AG09319 (cell line): ENCODE results near the gene CDIP1.

Experiments
- DNase-seq: peaks from one replicate; pipeline ENCODE4 v3.0.0-alpha.2; 2010; ENCODE audit warnings: low read depth; ENCODE audit errors: extremely low read depth
- TF ChIP-seq, protein P1 (sequence below): IDR thresholded peaks from 2 replicates; pipeline ENCODE4 v1.5.1; 2011; ENCODE audit warnings: low read depth, mild to moderate bottlenecking, inconsistent platforms, low read length, moderate library complexity

CDIP1 gene

DNA sequence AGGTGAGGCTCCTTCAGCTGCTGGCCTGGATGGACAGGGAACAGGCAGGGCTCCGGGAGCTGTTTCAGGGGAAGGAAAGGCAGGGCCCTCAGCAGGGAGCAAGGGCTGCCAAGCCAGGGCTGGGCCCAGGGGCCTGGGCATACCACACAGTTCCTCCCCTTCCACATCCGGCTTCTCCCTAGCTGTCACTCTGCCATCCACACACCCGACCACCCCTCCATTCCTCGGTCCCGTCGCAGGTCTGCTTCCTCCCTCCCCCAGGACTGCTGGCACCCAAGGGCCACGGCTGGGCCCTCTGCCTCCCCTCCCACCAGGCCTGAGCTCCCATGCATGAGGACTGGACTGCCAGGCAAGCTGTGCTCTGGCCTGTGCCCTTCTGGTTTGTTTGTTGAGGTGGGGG lies 24.0 kb downstream of the CDIP1 start:
- TF ChIP-seq, protein P1, sequence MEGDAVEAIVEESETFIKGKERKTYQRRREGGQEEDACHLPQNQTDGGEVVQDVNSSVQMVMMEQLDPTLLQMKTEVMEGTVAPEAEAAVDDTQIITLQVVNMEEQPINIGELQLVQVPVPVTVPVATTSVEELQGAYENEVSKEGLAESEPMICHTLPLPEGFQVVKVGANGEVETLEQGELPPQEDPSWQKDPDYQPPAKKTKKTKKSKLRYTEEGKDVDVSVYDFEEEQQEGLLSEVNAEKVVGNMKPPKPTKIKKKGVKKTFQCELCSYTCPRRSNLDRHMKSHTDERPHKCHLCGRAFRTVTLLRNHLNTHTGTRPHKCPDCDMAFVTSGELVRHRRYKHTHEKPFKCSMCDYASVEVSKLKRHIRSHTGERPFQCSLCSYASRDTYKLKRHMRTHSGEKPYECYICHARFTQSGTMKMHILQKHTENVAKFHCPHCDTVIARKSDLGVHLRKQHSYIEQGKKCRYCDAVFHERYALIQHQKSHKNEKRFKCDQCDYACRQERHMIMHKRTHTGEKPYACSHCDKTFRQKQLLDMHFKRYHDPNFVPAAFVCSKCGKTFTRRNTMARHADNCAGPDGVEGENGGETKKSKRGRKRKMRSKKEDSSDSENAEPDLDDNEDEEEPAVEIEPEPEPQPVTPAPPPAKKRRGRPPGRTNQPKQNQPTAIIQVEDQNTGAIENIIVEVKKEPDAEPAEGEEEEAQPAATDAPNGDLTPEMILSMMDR: no peak
- DNase-seq: no peak

DNA sequence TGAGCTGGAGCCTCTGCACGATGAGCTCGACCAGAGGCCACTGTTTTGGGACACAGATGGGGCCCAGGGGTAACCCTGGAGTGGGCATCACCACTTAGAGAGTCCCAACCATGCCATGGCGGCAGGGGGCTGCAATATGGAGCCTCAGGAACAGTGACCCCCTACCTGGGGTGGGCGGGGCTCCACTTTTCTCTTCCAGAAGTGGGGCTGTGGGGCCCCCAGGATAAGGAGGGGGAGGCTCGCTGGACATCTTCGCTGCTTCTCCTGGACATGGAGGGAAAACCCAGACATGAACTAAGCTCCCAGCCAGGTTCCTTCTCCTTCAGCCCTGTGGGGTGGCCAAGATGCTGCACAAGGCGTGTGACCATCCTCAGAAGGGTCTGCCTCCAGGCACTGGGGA lies 24.7 kb downstream of the CDIP1 start:
- TF ChIP-seq, protein P1: no peak
- DNase-seq: no peak

DNA sequence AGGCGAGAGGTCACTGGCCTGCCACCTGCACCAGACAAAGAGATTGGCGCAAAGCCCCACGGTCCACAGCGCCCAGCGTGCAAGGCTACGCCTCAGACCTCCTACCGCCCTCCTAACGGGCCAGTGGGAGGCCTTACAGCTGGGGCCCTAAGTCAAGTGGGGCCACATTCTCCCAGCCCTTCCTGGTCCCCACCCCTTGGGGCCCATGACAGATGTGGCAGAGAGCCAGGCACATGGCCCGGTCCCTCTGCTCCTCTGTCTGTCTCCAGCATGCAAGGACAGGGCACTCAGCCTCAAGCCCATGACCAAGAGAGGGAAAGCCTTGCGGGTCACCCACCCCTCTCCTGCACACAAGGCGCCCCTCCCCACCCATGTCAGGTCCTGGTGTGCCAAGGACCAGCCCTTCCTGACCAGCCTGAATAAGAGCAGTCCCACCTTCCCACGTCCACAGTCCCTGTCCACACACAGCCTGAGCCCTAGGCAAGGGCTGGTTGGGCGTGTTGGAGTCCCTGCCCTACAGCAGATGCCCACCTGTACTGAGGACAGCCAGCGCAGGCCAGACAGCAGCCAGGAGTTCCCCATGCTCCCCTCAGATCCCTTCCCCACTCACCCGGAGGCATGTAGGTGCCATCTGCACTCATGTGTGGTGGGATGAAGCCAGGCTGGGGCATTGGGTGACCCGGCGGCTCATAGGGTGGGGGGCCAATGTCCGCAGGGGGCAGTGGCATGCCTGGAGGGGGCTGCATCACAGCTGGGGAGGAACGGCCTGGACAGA lies 25.3 kb downstream of the CDIP1 start:
- DNase-seq: no peak
- TF ChIP-seq, protein P1: no peak

DNA sequence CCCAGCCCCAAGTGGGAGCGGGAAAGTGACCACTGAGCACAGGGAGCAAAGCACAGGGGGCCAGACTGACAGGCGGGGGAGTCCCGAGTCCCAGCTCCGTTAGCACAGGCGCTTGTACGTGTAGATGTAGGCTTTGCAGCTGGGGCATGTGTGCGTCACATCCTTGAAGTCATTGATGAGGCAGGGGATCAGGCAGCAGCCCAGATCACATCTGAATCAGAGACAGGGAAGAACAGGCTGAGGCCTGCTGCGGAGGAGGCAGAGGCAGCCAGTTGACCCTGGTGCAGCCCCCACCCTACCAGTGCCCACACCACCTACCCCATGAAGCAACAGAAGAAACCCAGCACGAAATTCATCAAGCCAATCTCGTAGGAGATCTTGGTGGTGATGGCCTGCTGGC lies 26.1 kb downstream of the CDIP1 start:
- no peak for DNase-seq
- TF ChIP-seq, protein P1: no peak

DNA sequence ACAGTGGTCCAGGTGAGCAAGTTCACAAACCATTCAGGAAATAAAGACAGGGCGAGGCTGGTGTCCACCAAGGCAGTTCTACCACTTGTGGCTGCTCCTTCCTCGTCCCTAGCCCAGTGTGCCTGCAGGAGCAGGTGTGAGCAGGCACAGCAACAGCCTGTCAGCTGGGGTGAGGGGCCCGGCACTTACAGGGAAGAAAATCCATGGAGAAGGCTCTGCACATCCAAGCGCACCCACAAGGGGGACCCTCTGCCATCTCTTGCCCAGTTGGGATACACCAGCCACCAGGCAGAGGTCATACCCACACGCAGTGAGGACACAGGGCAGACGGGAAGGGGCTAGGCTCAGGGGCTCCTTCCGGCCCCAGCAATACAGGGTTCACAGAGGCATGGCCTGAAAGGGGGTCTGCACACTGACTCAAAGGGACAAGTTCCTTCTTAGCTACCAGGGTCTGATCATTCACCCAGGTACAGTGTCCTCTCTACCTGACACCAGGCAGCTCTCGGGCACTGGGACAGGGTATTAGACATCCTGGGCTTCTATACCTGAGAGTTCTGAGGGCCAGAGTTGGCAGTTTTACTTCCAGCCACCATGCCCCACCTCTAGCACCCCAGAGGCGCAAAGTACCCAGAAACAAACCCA lies 27.0 kb downstream of the CDIP1 start:
- TF ChIP-seq, protein P1: peak; percentile 44
- no peak for DNase-seq

DNA sequence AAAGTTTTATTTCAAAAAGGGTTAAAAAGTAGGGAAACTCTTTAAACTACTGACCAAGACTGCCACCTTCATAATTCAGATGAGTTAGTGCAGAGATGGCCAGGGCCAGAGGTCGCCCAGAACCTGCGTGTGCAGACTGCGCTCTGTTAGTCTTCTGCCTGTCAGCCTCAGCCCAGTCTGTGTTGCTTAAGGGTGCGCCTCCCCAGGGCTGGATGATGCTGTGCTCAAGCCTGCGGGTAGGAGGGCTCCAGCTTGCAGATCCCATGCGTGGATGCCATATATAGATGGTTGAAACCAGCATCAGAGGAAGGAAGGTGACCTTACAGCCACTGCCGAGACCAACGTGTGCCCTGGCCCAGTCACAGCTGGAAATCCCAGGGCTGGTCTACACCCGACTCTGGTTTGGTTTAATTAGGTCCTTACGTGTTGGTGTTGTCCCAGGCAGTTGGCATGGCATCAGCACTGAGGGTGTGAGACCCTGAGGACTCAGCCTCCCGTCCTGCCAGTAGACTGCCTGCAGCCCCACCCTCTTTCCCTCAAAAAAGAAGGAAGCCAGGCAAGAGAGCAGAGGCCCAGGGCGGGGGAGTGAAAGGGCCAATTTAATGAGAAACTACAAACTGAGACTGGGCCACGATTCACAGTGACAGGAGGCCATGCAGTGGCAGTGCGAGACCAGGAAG lies 27.7 kb downstream of the CDIP1 start:
- no peak for DNase-seq
- TF ChIP-seq, protein P1: no peak

DNA sequence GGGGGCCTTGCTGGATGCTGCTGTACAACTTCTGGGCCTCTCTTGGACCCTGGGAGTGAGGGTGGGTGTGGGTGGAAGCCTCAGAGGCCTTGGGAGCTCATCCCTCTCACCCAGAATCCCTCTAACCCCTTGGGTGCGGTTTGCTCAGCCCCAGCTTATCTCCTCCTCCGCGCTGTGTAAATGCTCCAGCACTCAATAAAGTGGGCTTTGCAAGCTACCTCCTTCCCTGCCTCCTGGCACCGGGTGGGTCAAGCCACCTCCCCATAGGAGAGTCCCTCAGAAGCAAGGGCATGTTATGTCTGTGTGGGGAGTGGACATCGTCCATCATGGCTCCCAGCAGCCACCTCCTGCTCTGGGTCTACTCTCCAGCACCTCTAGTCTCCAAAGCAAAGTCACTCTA lies 28.4 kb downstream of the CDIP1 start:
- DNase-seq: no peak
- TF ChIP-seq, protein P1: no peak
